ENCODE results near the gene BRIX1. TPM values are rescaled to one million over a fixed set of nuclear protein-coding genes. Genes with fewer than 3 reads are reported as not detected.

The BRIX1 gene
- total and polyA plus RNA-seq, 2 donors (not counting 3 experiments of a cell fraction or from before 2014, with no cell fraction given): 14.0 to 28.4 TPM

DNA sequence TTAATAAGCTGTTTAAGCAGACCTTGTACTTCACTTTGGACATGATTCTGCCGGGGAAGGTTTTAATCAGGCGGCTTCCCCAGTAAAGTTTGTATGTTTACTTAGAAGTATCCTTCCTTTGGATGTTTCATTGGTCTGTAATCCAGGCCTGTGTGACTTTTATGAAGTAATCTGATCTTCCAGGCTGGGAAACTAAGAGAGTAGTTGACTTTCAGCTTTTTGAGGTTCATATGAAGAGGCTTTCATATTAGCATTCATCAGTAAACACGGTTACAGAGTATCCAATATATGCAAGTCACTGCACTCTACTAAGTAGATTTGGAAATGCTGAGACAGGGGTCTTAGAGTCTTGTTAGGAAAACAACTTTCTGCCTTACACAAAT, 14.9 kb downstream of the BRIX1 start:
- POLR2A ChIA-PET: interaction anchor here (1.5 to 1.6 kb wide), 2 partner anchors 15 to 37 kb away, joined by 3 to 12 read pairs; partner anchors contain the start of genes BRIX1 and RAD1
- Histone ChIP-seq H3K9ac (replicated peaks; ENCODE audit: extremely low read depth, insufficient read depth, low read length) (peak overlapping the region; percentile 86), H4K20me1 (replicated peaks; ENCODE audit: control insufficient read depth, extremely low read depth, insufficient read depth, low read length) (no peaks in the 10 kb centered on the region), H3K4me2 (ENCODE audit: insufficient read depth, low read length) (peak overlapping the region; percentile 99), H3K36me3 (ENCODE audit: control insufficient read depth in 2 of 2, extremely low read depth in 1 of 2, insufficient read depth in 2 of 2, low read length in 2 of 2) (peaks cover 3% of the 10 kb centered on the region in 2 experiments), H3K27me3 (ENCODE audit: control insufficient read depth in 2 of 2, insufficient read depth in 2 of 2, low read length in 2 of 2) (no peaks in the 10 kb centered on the region), H3K4me3 (replicated peaks in 1 of 3; ENCODE audit: insufficient read depth in 1 of 3, low read depth in 1 of 3, low read length in 3 of 3) (peak overlapping the region; percentile 50 to 98 (median 97)), H3K27ac (ENCODE audit: insufficient read depth, low read depth, low read length) (peak overlapping the region; percentile 39), H3K4me1 (ENCODE audit: control insufficient read depth, extremely low read depth, insufficient read depth, low read length) (peaks cover 22% of the 10 kb centered on the region), H3K9me3 (replicated peaks; ENCODE audit: control insufficient read depth, insufficient read depth, low read length) (no peaks in the 10 kb centered on the region), H3K9me1 (replicated peaks; ENCODE audit: control insufficient read depth, extremely low read depth, insufficient read depth, low read length) (no peaks in the 10 kb centered on the region), H2AFZ (ENCODE audit: low read depth, low read length) (peak overlapping the region; percentile 93), H3K79me2 (ENCODE audit: control insufficient read depth, insufficient read depth, low read length) (peaks cover 41% of the 10 kb centered on the region)
- dilution Hi-C loops (cut with MboI; ENCODE audit: extremely low pct_ligation_motif_present, low sequenced_read_pairs): no loop called here
- FAIRE-seq (no peak), DNase-seq (ENCODE audit: low read depth, low spot score) (peak; percentile 67)
- intact Hi-C loops (cut with micrococcal nuclease): loop anchor here (2.0 kb wide), 1 partner anchor 922 kb away; the partner anchor contains the start of gene AMACR
- CTCF ChIA-PET: interaction anchor here (1.1 to 2.5 kb wide), 8 partner anchors 14 to 996 kb away, joined by 3 to 15 read pairs (median 4); partner anchors contain the start of genes BRIX1 and RAD1
- TF ChIP-seq GATA2 (IDR thresholded peaks at IDR 0.05; ENCODE audit: insufficient read depth, insufficient read length, low read depth, low read length) (no peak), POLR2AphosphoS5 (IDR thresholded peaks at IDR 0.05; ENCODE audit: insufficient read depth, low read depth, low read length) (no peak), MYC (IDR thresholded peaks at IDR 0.05; ENCODE audit: low read depth, low read length) (no peak), EZH2 (IDR thresholded peaks at IDR 0.05; ENCODE audit: borderline replicate concordance, low read depth, low read length, severe bottlenecking) (no peak), FOS (IDR thresholded peaks at IDR 0.05; ENCODE audit: borderline replicate concordance, insufficient read depth, low read length) (no peak), JUN (IDR thresholded peaks at IDR 0.05; ENCODE audit: borderline replicate concordance, insufficient read depth, insufficient read length, low read depth) (no peak), POLR2A (IDR thresholded peaks at IDR 0.05; ENCODE audit: low read depth, low read length) (no peak)
- TF ChIP-seq, protein P1, sequence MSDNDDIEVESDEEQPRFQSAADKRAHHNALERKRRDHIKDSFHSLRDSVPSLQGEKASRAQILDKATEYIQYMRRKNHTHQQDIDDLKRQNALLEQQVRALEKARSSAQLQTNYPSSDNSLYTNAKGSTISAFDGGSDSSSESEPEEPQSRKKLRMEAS (IDR thresholded peaks at IDR 0.05; ENCODE audit: insufficient read depth, insufficient read length): no peak
- TF ChIP-seq, protein P2, sequence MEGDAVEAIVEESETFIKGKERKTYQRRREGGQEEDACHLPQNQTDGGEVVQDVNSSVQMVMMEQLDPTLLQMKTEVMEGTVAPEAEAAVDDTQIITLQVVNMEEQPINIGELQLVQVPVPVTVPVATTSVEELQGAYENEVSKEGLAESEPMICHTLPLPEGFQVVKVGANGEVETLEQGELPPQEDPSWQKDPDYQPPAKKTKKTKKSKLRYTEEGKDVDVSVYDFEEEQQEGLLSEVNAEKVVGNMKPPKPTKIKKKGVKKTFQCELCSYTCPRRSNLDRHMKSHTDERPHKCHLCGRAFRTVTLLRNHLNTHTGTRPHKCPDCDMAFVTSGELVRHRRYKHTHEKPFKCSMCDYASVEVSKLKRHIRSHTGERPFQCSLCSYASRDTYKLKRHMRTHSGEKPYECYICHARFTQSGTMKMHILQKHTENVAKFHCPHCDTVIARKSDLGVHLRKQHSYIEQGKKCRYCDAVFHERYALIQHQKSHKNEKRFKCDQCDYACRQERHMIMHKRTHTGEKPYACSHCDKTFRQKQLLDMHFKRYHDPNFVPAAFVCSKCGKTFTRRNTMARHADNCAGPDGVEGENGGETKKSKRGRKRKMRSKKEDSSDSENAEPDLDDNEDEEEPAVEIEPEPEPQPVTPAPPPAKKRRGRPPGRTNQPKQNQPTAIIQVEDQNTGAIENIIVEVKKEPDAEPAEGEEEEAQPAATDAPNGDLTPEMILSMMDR (IDR thresholded peaks at IDR 0.05; ENCODE audit: extremely low read depth in 1 of 2, insufficient read depth in 1 of 2, low read depth in 1 of 2, low read length in 2 of 2): no peak
- BruUV-seq (replicated peaks): TSS peak; percentile 61
